Activated CD4-positive, alpha-beta T cell treated with anti-CD3 and anti-CD28 coated beads, Interleukin-2, amount 50 U/mL, for 48 hours (primary cell): Measurements from ENCODE around the gene GAMT.

Experiments
- DNase-seq, 2 experiments: peaks; one replicate each; pipeline ENCODE4 v3.0.0-alpha.2; 2020

GAMT gene

DNA sequence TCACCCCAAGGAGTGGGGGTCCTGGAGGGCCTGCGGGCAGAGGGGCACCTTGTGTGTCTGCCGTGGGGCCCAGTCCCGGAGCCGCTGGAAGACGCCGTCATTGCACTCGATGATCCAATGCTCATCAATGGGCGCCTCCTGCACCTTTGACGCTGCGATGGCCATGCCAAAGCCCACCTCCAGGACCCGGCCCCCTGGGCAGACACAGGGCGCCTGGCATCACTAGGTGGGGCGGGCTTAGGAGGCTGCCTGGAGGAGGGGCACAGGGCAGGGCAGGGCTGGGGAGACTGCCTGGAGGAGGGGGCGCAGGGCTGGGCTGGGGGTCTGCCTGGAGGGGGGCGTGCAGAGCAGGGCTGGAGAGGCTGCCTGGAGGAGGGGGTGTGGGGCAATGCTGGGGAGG lies 1.6 kb downstream of the GAMT start:
- no peak for DNase-seq

DNA sequence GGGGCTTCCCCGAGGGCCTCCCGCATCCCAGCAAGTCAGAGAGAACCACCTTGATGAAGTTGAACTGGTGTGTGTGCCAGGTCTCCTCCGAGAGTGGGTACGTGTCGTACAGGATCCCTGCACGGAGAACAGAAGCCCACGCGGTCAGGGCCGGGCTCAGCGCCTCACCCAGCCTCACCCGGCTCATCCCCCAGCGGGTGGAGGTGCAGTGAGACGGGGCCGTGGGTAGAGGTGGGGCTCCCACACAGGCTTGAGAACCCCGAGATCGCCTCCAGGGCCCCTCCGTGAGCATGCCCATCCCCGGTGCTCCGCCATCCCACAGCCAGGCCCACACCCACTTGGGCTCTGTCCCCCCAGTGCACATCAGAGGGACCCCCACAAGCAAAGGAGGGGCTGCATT lies 2.3 kb downstream of the GAMT start:
- DNase-seq, result no peak

DNA sequence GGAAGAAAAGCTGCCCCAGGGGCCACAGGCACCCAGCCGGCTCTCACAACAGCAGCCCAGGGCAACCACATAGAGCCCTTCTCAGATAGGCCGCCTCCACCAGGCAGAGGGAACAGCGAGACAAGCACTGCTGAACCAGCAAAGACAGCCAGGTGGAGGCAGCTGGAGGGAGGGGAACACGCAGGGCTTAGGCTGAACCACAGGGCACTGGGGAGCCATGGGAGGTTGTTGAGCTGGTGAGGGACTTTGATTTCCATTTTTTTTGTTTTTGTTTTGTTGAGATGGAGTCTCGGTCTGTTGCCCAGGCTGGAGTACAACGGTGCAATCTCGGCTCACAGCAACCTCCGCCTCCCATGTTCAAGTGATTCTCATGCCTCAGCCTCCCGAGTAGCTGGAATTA lies 3.5 kb downstream of the GAMT start:
- no peak for DNase-seq

DNA sequence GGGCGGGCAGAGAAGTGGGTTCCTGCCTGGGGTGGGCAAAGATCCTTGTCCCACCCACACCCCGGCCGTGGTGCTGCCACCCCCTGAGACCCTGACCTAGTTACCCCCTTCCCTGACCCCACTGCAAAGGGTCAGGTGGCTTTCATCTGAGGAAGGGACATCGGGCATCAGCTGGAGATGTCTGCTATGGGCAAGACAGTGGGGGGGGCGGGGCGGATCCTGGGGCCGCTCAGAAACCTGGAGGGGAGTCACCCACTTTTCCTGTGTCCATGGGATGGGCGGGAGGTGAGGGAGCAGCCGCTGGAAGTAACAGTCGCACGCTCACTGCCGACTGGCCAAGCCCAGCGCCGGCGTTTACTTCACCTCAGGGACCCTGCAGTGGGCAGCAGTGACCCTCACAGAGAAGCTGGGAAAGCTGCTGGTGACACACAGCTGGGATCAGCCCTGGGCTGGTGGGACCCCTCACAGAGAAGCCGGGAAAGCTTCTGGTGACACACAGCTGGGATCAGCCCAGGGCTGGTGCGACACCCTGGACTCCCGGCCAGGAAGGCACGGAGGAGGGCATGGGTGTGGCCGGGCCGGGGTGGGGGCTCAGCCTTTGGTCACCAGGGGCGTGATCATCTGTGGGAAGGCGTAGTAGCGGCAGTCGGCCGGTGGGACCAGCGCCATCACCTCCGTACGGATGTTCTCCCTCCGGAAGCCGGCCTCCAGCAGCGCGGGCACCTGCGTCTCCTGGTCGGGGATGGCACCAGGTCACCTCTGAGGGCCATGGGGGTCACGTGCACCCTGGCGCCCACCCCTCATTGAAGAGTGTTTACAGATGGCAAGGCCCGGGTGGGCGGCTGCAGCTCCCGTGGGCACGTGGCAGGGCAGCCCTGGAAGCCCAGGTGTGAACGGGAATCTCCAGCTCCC lies 4.3 kb downstream of the GAMT start:
- no peak for DNase-seq

DNA sequence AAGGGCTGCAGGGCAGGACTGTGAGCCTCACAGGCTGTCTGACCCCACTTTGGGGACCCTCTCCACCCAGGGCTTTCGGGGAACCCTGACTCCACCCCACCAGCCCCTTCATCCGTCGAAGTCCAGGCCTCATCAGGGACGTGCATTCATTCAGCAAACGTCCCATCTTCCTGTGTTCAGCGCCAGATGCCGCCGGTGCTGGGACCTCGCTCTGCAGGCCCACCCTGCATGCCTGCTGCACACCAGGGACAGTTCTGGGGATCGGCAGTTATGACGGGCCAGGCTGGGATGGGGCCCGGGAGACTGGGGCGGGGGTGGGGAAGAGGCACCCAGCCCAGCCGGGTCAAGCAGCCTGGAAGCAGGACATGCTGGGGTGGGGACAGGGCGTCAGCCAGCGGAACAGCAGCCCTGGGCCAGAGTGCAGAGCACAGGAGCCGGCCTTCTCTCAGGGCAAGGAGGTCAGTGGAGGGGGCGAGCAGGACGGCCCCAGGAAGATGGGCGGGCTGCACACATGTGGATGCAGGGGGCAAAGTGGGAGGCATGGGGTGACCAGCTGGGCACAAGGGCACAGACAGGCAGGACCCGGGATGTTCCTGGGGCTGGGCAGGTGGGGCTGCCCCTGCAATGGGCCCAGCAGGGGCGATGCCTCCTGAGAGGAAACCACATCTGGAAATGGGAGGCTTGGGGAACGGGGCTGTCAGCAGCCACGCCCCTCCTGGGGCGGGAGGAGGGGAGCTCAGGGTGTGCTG lies 5.1 kb downstream of the GAMT start:
- DNase-seq, result no peak

DNA sequence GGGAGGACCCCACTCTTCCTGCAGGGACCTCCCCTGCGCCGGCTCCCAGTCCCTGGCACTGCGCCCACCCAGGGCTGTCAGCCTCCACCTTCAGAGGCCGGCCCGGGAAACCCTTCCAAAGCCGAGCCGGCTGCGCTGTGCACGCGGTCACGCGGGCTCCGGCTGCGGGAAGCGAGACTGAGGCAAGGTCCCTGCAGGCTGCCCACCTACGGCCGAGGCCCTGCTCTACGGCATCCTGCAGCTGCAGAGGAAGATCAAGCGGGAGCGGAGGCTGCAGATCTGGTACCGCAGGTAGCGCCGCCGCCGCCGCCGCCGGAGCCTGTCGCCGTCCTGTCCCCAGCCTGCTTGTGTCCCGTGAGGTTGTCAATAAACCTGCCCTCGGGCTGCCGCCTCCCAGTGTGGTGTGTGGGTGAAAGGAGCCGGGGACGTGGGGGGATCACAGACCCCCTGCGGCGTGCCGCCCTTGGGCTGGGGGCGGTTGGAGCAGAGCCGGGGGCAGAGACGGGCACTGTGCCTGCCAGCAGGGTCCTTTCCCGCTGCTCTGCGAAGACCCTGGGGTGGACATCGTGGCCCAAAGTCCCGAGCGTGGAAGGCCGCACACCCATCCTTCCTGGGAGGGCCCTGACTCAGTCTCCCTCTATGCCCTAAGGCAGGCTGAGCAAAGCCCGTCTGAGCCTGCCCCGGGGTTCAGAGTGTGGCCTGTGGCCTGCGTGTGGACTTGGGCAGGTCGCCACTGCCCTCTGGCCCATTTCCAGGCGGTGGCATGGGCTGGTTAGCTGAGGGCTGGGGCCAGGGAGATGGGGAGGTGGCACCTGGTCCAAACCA lies 5.9 kb downstream of the GAMT start:
- DNase-seq, result no peak

DNA sequence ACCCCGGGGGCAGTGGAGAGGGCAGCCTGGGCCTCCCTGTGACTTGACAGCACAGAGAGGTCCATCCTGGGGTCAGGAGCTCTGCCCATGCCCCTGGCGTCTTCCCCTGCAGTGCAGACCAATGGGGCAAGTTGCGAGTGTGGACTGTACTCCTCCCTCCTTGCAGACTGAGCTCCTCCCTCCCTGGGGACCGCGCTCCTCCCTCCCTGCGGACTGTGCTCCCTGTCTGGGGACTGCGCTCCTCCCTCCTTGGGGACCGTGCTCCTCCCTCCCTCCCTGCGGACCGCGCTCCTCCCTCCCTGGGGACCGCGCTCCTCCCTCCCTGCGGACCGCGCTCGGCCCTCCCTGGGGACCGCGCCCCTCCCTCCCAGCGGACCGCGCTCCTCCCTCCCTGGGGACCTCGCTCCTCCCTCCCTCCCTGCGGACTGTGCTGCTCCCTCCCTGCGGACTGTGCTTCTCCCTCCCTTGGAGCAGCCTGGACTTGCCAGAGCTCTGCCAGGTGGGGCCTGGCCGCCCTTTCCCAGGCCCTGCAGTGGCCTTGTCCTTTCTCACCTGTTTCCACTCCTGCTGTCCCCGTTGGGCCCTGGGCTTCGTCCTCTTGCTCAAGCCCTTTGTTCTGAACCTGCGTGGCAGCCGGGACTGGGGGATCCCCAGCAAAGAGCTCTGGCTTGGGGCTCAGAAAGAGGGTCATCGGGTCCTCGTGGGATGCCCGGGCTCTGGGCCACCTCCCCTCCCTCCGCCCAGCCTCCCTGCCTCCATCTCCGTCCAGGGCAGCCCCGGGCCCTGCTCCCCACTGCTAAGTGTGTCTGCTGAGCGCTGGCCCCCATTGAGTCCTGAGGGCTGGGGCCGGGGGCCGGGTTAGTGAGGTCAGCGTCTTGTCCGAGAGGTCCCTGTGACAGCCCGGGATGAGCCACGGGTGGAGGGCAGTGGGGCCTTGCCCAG lies 6.8 kb downstream of the GAMT start:
- no peak for DNase-seq

DNA sequence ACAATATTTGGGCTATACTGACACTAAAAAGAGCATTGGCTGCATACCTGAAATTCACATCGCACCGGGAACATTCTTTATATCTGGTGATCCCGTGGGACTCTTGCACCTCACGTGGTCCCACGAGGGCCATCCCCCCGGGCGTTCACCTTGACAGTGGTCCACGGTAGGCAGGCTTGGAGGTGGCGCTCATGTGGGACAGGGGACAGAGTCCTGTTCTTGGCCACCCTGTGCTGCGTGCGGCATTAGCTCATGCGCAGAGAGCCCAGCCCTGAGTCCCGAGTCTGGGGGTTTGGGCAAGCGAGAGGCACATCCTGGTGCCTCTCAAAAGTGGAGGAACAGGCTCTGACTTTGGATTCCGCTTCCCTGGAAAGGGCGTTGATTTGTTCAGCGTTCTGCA lies 7.5 kb downstream of the GAMT start:
- no peak for DNase-seq

DNA sequence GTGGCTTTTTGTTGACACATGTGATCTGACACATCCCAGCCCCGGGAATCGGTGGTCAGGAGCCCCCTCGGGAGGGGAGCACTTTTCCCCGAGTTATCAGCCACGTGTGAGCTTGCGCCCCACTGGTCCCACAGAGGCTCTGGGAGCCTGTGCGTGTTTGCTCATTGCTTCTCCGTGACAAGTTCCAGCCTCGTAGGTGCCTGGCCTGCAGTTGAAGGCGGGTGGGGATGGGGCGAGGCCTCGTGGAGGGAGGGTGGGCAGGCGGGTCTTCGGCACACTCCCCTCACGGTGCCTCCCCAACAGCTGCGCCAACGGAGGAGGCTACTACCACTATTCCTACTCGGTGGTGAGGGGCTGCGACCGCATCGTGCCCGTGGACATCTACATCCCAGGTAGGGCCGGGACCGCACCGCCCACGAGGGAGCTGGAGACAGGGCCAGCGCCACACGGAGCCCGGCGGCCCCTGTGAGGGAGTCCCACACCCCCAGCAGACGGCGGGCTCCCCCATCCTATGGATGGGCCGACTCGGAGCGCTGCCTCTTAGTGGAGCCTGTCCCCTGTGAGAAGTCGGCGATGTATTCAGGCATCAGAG lies 8.3 kb downstream of the GAMT start:
- no peak for DNase-seq

DNA sequence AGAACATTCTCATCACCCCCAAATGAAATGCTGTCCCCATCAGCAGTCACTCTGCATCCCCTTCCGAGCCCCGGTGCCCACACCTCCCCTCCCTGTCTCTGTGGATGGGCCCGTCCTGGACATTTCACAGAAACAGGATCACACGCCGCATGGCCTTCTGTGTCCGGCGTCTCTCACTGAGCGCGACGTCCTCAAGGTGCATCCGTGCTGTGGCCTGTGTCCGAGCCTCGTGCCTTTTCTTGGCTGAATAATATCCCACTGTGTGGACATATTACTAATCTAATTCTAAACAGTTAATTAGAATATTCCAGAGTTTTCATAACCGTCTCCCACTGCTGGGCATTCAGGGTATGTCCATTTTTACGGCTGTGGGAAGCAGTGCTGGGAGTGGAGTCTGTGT lies 8.9 kb downstream of the GAMT start:
- DNase-seq, result no peak

DNA sequence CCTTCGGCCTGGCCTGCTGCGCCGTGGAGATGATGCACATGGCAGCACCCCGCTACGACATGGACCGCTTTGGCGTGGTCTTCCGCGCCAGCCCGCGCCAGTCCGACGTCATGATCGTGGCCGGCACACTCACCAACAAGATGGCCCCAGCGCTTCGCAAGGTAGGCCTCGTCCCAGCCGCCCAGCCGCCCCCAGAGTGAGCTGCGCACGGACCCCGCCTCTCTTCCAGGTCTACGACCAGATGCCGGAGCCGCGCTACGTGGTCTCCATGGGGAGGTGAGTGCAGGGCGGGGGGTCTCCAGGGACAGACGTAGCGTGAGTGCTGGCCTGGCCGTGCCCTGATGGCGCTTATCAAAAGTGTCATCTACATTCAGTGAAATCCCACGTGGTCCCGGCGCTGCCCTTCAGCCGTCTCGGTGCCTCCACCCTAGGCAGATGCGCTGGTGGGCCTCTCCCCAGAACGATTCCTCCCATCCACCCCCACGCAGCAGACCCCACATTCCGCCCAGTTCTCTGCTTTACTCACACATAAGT lies 10.4 kb downstream of the GAMT start:
- DNase-seq, result no peak

DNA sequence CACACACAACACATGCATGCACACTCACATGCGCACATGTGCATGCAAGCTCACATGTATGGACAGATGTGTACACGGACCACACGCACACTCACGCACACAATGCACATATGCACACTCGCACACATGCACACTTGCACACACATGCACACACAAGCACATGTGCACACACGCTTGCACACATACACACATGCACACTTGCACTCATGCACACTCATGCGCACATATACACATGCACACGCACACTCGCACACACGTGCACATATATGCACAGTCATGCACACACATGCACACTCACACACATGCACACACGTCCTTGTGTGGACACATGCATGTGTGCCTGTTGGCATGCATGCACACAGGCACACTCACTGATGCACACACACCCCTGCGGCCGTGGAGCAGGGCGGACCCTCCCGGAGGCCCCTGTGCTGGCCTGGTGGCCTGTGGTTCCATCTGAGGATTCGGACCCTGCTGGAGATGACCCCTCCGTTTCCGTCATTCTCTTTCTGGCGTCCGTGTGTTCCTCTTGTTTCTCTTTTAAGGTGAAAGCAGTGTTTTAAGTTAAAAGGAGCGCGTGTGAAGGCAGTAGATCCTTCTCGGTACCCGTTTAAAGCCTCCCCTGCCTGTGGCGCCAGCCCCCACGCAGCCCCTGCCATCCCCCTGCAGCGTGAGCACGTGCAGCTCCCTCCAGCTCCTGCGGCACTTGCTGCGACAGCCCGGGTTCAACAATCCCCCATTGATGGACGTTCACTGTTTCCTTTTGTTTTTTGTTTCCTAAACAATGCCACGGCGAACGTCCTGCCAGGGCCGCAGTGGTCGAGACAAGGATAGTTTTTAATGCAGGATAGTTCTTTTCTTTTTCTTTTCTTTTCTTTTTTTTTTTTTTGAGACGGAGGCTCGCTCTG lies 12.1 kb downstream of the GAMT start:
- no peak for DNase-seq

DNA sequence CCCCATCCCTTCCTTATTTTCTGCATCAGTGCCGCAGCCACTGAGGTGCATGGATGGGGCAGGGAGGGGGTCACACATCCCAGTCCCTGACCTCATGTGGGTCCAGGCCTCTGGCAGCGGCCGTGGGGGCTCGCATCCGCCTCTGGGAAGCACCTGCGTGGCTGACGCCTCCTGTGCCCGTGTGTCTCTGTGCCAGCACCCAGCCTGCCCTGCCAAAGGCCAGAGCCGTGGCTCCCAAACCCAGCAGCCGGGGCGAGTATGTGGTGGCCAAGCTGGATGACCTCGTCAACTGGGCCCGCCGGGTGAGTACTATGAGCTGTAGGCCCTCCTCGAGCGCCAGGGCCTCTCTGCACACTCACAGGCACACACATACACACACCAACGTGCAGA lies 12.7 kb downstream of the GAMT start:
- no peak for DNase-seq

DNA sequence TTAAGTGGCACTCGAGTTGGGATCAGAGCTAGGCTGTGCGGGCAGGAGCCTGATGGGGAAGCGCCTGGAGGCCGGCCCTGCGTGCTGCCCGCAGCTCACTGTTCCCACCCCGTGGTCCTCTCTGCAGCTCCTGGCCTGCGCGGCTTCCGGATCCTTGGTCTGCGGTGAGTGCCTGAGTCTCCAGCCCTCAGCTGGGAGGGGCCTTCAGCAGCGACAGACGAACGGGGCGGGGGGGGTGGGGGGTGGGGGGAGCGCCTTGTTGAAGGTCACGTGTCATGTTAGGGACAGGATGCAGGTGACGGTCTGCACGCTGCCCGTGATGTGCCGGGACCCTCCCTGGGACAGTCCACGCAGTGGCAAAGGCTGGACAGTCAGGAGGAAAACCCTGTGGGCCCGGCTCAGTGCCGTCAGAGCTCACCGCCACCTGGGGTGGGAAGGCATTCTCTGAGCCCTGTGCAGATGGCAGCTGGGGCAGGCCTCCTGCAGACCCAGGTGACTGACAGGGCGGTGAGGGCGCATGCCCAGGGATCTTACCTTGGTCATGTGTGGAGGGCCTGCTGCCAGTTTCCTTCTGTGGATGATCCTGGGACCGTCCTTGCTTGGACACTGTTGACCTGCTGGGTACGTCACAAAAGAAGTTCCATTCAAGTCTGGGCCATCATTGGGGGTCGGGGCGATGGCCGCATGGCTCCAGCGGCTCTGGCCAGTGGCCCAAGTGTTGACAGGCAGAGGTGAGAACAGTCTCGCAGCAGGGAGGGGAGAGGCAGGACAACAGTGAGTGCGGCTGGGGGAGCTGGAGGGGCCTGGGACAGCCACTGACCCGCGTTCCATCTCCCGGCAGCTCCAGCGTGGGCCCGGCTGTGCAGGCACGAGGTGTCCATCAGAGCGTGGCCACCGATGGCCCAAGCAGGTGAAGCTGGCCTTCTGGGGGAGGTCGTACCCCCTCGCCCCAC lies 13.4 kb downstream of the GAMT start:
- DNase-seq, result no peak

DNA sequence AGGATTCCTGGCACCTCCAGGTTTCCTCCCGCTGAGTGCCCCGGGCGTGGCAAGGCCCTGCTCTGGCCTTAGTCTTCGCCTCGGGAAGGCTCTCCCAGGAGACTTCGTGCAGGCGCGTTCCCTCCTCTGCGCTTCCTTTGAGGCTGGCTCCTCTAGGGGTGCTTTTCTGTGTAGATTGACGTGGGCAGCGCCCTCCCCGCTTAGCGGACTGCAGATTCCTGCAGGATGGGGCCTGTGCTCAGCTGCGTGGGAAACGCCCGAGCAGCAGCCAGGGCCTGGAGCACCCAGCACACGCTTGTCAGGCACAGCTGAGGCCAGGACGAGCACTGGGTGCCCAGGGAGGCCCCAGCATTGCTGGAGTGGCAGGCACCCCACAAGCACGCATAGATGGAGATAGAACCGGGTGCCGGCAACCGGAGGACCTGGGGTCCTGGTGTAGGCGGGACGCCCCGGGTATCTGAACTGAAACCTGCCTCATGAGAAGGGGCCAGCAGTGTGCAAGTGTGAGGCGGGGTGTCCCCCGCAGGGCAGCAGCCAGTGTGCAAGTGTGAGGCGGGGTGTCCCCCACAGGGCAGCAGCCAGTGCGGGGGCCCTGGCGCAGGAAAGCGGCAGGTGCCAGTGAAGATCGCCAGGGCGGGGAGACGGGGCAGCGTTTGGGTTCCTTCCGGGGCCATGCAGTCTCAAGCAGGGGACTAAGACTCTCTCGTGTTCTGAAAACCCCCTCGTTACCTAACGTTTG lies 14.2 kb downstream of the GAMT start:
- DNase-seq, result no peak

DNA sequence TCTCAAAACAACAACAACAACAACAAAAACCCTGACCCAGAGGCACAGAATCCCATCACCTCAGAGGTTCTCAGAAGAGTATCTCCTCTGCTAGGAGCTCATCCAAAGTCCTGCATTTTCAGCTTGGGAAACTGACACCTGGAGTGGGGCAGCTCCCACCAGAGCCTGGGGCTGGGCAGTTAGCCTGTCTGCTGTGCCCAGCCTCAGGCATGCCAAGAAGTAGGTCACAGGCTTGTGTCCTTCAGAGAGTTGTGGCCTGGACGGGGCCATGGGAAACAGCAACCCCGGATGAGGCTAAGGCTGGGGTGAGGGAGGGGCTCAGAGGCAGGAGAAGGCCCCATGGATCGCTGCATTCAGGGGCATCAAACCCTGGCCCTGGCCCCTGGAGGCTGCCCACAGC lies 15.5 kb downstream of the GAMT start:
- DNase-seq, result no peak

DNA sequence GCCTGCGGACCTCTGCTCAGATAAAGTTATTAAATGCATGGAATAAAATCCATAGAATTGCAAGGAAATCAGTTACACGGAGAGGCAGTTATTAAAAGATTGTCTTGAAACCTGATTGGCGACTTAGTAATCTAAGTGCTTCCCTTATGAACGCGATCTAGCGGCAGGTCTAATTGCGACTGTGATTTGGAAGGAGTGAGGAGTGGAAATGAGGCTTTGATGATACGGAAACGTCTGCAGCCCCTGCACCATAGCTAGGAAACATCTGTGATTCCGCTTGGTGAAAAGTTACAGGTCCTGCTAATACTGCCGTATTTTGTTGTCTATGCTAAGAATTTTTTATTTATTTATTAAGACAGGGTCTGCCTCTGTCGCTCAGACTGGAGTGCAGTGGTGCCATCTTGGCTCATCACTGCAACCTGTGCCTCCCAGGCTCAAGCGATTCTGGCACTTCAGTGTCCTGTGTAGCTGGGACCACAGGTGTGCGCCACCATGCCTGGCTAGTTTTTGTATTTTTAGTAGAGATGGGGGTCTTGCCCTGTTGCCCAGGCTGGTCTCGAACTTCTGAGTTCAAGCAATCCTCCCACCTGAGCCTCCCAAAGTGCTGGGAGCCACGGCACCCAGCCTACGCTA lies 16.7 kb downstream of the GAMT start:
- no peak for DNase-seq

DNA sequence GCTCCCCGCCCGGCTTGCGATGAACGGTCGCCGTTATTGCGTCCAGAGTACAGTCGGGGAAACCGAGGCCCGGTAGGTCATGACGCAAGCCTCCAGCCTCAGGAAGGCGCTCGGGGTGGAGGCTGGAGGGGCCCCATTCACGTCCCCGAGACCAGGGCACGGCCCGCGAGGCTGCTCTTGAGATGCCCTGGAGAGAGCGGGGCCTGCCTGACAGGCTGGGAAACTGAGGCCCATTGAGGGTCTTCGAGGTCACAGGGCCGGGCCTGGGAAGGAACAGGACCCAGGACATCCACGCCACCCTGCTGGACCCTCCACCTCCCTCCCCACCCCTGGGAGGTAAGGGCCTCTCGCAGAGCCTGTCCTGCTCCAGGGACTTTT lies 17.3 kb downstream of the GAMT start:
- DNase-seq, result no peak
